Left ventricle myocardium inferior (tissue), 1 donor: ENCODE measurements around the gene SHB. TPM values are rescaled to one million over a fixed set of nuclear protein-coding genes. Genes with fewer than 3 reads are reported as not detected.

Experiments
- DNase-seq: peaks from one replicate; pipeline ENCODE4 v3.0.0-alpha.2; 2020
- H3K27ac ChIP-seq: fragments of 200-600 bp; replicated peaks from 2 replicates; pipeline ENCODE4 v1.8.0; 2021
- H3K27me3 ChIP-seq: fragments of 200-600 bp; 2 replicates; pipeline ENCODE4 v1.8.0; 2021; ENCODE audit warnings: low read depth
- H3K36me3 ChIP-seq: fragments of 200-600 bp; 2 replicates; pipeline ENCODE4 v1.8.0; 2021
- H3K4me1 ChIP-seq: fragments of 200-600 bp; 2 replicates; pipeline ENCODE4 v1.8.0; 2021
- H3K4me3 ChIP-seq: fragments of 200-600 bp; 2 replicates; pipeline ENCODE4 v1.8.0; 2021; ENCODE audit warnings: mild to moderate bottlenecking, moderate library complexity
- H3K9me3 ChIP-seq: fragments of 200-600 bp; replicated peaks from 2 replicates; pipeline ENCODE4 v1.8.0; 2021
- intact Hi-C: fragments of 100-400 bp; cut with micrococcal nuclease; formaldehyde crosslinking; loops from one replicate; pipeline ENCODE4 v1.11.0; 2022
- total RNA-seq: library from RNA; stranded (reverse); fragmentation: NEBNext Ultra II Directional; extraction: Animal tissue kit (Norgen Biotek cat#: 25700); gene quantifications from one replicate; pipeline ENCODE4 v1.2.1, GENCODE V29; 2021
- TF ChIP-seq, protein P1 (sequence below): fragments of 200-600 bp; IDR thresholded peaks from 2 replicates; pipeline ENCODE4 v1.8.0; 2021; ENCODE audit warnings: antibody characterized with exemption, mild to moderate bottlenecking, borderline replicate concordance
- donor health status: DM: no; HTN: yes; CAD: no; lungs with severe emphysema.

The SHB gene
- total RNA-seq, 1 donor from 2014 or later = 19.4 TPM

DNA sequence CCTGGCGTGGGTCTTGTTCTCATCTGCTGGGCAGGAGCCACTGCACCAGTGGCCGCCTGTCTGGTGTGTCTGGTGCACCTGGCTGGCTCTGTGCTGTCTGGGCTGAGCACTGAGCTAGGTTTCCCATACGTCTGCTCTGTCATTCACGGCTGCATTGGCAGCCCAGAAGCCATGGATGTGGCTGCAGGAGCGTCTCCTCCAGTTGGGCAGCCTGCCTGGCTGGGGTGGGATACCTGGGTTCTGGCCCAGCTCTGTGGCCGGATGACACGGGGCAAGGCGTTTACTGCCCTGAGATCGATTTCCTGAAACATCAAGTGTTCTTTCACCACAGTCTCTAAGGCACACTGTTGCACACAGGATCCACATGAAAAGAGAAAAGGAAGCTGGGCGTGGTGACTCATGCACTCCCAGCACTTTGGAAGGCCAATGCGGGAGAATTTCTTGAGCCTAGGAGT is 139.6 kb downstream of the SHB start:
- Histone ChIP-seq H3K36me3 (peaks cover 8% of the 10 kb centered on the region), H3K4me1 (peaks cover 41% of the 10 kb centered on the region), H3K9me3 (peaks cover 7% of the 10 kb centered on the region), H3K4me3 (no peak overlapping the region), H3K27ac (no peak overlapping the region), H3K27me3 (no peaks in the 10 kb centered on the region)
- DNase-seq = no peak
- TF ChIP-seq, protein P1, sequence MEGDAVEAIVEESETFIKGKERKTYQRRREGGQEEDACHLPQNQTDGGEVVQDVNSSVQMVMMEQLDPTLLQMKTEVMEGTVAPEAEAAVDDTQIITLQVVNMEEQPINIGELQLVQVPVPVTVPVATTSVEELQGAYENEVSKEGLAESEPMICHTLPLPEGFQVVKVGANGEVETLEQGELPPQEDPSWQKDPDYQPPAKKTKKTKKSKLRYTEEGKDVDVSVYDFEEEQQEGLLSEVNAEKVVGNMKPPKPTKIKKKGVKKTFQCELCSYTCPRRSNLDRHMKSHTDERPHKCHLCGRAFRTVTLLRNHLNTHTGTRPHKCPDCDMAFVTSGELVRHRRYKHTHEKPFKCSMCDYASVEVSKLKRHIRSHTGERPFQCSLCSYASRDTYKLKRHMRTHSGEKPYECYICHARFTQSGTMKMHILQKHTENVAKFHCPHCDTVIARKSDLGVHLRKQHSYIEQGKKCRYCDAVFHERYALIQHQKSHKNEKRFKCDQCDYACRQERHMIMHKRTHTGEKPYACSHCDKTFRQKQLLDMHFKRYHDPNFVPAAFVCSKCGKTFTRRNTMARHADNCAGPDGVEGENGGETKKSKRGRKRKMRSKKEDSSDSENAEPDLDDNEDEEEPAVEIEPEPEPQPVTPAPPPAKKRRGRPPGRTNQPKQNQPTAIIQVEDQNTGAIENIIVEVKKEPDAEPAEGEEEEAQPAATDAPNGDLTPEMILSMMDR = no peak
- intact Hi-C loops = no loop called here

DNA sequence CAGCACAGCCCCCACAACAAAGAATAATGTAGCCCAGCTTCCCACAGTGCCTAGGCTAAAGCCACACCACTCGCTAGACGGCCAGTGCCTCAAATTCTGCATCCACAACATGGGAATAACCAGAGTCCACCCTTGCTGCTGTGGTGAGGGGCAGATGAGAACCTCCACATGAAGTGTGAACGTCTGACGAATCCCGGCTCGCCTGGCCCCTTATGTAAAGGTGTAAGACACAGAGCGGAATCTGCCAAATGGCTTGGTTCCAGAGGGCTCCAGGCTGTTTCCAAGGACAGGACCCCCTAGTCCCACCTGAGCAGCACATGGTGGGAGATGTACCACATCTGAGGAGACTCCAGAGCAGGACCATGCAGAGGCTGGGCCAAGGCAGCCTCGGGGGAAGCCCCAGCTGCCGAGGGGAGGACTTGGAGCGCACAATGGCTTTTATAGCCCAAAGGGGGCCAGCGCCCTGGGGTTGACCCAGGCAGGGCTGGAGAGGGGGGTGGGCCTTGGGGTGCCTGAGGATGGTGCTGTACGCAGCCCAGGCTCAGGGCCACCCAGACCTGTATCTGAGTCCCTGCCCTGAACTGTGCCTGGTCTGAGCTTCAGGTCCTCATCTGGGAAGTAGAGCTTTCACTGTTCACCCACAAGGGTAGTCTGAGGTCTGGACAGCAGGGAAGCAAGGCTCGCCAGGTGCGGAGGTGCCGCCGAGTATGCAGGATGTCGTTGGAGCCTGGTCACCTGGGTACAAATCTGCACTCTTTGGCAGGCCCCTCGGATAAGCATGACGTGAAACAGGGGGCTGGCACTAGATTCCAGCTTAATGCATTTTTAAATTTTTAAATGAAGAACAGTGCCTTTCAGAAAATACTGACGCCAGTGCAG is 140.2 kb downstream of the SHB start:
- no peak for DNase-seq
- Histone ChIP-seq H3K27ac (no peak overlapping the region), H3K36me3 (peaks cover 8% of the 10 kb centered on the region), H3K27me3 (no peaks in the 10 kb centered on the region), H3K9me3 (peaks cover 7% of the 10 kb centered on the region), H3K4me1 (peaks cover 41% of the 10 kb centered on the region), H3K4me3 (no peak overlapping the region)
- TF ChIP-seq, protein P1 = no peak
- intact Hi-C loops = no loop called here

DNA sequence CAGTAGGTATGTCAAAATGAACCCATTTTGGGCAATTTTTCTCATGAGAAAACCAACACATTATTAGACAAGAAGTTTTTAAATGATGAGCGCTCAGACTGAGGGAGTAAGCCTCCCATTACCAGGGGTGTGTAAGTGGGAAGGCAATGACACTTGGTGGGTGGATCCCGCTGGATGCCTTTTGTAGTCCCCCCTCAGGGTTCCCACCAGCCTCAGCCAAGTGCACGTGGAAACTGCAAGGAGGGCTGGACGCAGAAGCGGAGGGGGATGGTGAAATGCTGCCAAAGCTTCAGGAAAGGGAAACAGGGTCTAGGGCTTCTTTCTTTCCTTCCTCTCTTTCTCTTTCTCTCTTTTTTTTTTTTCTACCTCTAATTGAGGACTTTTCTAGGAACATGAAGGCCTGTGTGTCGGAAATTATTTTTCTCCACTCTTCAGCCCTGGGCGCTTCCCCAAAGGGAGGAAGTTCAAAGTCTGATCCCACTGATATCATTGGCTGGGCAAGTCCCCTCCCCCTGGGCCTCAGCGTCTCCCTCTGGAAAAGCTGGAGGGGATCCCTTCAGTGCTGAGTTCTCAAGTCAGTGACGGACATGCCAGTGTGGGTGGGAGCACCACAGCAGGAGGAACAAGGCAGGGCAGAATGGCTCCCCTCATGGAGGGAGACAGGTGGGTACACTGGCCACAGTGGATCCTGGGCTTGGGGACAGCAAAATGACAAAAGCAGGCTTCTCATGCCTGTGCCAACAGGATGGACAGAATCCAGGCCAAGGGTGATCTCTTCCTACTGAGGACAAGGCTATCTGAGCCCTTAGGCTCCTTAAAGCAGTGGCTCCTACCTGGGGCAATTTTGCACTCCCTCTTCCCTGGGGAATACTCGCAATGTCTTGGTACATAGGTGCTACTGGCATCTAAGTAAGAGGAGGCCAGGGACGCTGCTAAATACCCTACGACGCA is 141.2 kb downstream of the SHB start:
- no peak overlapping the region for H3K27ac ChIP-seq
- TF ChIP-seq, protein P1 = no peak
- peaks cover 7% of the 10 kb centered on the region for H3K9me3 ChIP-seq
- H3K36me3 ChIP-seq = peaks cover 8% of the 10 kb centered on the region
- peaks cover 47% of the 10 kb centered on the region for H3K4me1 ChIP-seq
- H3K27me3 ChIP-seq = no peaks in the 10 kb centered on the region
- no peak for DNase-seq
- no peak overlapping the region for H3K4me3 ChIP-seq
- intact Hi-C loops = no loop called here

DNA sequence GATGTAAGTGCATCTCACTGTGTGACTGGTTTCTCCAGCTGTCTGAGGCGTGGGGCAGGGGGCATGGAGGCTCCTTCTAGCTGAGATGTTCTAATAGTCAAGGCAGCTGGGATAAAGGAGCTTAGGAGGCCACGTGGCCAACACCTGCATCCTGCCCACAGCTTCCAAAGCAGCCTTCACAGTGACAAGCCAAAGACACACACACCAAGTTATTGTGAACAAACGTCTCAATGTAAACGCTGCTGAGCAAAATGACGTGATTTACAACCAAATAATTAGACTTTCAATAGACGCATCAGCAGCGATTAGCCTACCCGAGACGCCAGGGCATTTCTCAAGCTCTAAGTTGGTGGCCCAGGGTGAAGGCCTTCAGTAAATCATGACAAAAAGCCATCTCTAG is 141.9 kb downstream of the SHB start:
- H3K27ac ChIP-seq = no peak overlapping the region
- no peak overlapping the region for H3K4me3 ChIP-seq
- no peaks in the 10 kb centered on the region for H3K27me3 ChIP-seq
- intact Hi-C loops = no loop called here
- H3K9me3 ChIP-seq = peaks cover 7% of the 10 kb centered on the region
- H3K4me1 ChIP-seq = peaks cover 55% of the 10 kb centered on the region
- DNase-seq = no peak
- TF ChIP-seq, protein P1 = no peak
- peaks cover 8% of the 10 kb centered on the region for H3K36me3 ChIP-seq

DNA sequence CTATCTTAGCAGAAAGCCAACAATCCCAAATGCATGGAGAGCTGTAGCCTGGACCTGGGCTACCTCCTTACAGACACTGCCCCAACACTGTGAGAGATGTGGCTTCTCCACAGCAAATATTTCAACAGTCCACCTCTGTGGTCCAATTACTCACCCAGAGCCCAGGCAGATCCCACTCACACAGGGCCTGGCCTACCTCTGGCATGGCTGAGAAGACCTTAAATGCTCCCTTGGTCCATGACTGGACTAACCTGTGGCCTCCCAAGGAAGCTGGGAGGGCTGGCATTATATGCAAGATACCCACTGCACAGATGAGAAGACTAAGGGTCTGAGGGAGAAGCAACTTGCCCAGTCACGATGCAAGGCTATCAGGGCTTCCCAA is 142.3 kb downstream of the SHB start:
- Histone ChIP-seq H3K27me3 (no peaks in the 10 kb centered on the region), H3K36me3 (peaks cover 8% of the 10 kb centered on the region), H3K4me1 (peaks cover 59% of the 10 kb centered on the region), H3K9me3 (peaks cover 7% of the 10 kb centered on the region), H3K27ac (no peak overlapping the region), H3K4me3 (no peak overlapping the region)
- DNase-seq = no peak
- intact Hi-C loops = no loop called here
- TF ChIP-seq, protein P1 = no peak
